NCI-H82 (cell line): Measurements from ENCODE around the gene MRPL21.

Experiments
- DNase-seq: peaks from one replicate; lab custom pipeline; 2025; lab: John Stamatoyannopoulos, UW

The MRPL21 gene

DNA sequence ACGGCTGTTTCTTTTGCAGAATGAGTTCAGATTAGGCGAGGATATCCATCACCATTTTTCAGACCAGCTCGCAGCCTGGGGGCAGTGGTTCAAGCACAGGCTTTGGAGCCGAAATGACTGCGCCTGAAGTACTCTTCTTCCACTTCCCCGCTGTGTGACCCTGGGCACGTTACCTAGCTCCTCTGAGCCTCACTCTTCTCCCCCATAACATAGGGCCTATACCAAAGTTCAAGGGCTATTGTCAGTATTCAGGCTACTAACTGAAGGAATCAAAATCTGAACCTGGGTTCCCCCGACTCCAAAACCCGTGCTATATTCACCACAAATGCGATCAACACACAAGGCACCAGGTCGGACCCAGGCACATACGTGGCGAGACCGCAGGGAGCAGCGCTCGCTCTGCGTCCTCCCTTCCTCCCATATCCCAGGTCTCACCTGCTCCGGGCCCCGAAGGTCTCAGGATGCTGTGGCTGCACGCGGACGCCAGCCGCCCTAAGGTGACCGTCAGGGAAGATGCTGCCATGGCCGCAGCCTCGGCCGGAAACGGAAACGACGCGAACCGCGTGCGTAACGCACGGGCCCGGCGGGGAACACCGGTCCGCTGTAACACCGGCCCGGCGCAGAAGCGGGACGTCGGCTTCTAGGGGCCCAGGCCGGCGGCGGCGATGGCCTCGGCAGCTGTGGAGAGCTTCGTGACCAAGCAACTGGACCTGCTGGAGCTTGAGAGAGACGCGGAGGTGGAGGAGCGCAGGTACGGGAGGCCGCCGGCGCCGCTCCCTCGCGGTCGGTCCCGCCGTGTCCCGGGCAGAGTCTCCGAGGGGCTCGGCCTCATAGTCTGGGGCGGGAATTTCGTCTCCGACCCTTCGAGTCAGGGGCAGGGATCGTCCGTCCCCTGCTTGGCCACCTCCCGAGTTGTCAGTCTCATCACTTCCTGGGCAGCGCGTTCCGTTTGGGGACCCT is at the start of gene MRPL21, which contains the start of gene IGHMBP2:
TSS of gene MRPL21 (minus strand) at position 545 of the 960 bp plus-strand sequence. CDS start at position 523, 22 bp downstream.
TSS of gene IGHMBP2 (plus strand) at position 604 of the 960 bp plus-strand sequence. CDS start at position 666, 62 bp downstream.
- DNase-seq = peak; percentile 80

GRCh38 chr11:68950762-68951161 is 47.1 kb upstream of the MRPL21 start:
- no peak for DNase-seq

DNA sequence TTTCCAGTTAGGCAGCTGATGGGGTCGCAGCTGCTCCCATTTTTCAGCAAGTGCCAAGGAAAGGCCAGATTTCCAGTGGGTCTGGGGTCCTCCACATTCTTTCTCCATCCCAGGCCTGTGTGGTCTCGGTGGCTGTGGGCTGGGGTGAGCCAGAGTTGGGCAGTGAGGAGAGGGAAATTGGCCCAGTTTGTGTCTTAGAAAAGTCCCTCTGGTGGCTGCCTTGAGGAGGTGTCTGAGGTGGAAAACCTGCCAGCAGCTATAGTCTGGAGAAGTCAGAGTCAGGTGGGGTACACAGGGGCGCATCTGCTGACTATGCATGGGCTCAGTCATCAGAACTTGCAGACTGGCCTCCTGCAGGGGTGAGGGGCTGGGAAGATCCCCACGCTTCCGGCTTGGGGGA is 46.6 kb upstream of the MRPL21 start:
- peak; percentile 40 for DNase-seq

DNA sequence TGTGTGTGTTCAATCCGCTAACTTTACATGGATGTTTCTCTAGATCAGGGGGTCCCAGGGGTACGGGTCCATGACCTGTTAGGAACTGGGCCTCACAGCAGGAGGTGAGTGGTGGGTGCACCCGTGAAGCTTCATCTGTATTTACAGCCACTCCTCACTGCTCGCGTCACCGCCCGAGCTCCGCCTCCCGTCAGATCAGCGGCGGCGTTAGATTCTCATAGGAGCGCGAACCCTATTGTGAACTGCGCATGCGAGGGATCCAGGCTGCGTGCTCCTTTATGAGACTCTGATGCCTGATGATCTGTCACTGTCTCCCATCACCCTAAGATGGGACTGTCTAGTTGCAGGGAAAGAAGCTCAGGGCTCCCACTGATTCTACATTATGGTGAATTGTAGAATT is 45.3 kb upstream of the MRPL21 start:
- no peak for DNase-seq

DNA sequence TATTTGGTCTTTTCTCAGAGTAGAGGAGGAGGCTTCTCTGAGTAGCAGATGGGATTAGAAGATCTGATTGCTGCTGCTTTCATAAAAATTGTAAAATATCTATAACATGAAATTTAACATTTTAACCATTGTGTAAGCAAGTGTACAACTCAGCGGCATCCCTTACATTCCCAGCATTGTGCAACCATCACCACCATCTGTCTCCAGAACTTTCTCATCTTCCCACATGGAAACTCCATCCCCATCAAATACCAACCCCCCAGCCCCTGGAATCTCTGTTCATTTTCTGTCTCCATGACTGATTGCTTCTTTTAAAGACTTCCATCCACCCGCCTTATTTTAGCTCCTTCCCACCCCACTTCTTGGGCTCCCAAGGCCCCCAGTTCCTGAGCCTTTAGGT is 44.9 kb upstream of the MRPL21 start:
- DNase-seq = no peak

- DNase-seq = no peak
These were observed 43.5 kb upstream of the MRPL21 start for GRCh38 chr11:68947151-68947550.

- no peak for DNase-seq
These were observed 42.9 kb upstream of the MRPL21 start for GRCh38 chr11:68946416-68947090.

GRCh38 chr11:68942751-68943271 is 39.2 kb upstream of the MRPL21 start:
- no peak for DNase-seq

DNA sequence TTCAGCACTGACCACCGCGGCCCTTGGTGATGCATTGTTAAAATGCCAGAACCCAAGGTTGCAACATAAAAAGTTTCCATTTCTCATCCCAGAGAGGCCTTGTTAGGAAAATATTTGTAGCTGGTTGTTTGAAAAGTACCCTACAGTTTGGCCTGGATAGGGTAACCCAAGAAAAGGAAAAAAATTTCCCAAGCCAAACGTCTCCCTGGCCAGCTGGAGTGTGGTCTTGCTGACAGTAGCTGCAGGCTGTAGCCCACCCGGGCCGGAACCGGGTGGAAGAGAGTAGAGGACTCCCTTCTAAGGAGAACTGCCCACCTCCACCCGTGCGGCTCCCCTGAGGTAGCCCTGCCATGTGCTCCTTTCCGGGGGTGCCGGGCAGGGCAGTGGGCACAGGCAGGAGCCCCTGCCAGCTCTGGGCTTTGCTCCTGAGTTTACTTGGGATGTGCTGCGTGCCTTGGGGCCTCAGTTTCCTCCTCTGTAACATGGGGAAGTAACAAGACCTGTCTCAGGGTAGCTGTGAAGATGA is 38.5 kb upstream of the MRPL21 start:
- no peak for DNase-seq

- DNase-seq = no peak
These were observed 37.9 kb upstream of the MRPL21 start for GRCh38 chr11:68941324-68942094.

DNA sequence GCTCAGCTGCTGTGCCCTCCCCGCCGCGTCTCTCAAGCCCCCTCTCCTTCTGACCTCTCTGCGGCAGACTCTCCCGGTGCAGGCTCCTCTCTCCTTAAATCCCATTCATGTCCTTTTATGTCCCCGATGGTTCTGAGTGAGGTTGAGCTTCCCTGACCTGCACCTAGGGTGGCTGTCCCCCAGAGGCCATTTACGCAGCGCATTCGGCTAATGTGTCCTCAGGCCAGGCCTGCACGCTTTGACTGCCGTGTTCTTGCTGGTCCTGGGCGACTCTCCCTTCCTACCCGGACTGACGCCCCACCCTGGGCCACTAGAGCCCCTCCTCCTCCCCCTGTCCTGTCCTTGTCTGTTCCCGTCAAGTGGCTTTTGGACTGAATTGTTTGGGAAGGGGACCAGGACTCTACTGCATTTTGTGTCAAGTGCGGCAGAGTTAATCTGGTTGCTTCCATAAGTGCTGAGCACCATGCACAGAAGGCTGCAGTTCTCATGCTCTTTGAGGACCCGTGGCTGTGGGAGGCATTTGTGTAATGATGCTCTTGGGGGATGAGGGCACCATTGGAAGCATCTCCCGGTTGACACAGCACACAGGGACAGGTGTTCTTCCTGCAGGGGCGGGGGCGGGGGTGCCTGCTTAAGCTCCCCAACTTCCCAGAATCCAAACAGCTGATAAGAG is 37.2 kb upstream of the MRPL21 start:
- DNase-seq = no peak

GRCh38 chr11:68939583-68940555 is 36.2 kb upstream of the MRPL21 start:
- DNase-seq = no peak

GRCh38 chr11:68938816-68939582 is 35.4 kb upstream of the MRPL21 start:
- DNase-seq = no peak

GRCh38 chr11:68938088-68938487 is 34.5 kb upstream of the MRPL21 start:
- no peak for DNase-seq

DNA sequence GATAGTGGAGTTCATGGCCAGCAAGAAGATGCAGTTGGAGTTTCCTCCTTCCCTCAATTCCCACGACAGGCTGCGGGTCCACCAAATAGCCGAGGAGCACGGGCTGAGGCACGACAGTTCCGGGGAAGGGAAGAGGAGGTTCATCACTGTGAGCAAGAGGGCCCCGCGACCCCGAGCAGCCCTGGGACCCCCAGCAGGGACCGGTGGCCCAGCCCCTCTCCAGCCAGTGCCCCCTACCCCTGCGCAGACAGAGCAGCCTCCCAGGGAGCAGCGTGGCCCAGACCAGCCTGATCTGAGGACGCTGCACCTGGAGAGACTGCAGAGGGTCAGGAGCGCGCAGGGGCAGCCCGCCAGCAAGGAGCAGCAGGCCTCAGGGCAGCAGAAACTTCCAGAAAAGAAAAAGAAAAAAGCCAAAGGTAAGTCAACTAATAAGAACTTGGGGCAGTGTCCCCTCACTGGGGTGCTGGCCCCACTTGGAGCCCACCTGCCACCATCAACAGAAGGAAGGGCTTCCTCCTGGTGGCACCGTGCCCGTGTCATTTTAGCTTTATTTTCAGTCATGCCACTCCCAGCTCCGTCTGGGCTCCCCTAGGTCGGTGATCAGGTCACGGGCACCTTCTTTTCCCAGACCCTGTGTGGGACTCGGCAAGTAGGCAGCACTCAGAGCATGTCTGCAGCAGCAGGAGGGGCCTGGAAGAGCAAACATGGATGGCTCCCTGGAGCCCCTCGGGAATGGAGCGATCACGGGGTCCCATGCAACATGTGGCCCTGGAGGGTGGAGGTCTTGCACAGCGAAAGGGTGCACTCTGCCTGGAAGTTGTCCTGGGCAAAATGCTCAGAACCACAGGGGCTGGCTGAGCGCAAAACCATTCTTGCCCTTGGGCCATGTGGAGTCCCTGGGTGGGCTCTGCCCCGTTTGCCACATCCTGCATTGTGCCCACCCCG is 33.3 kb upstream of the MRPL21 start:
- no peak for DNase-seq

GRCh38 chr11:68936358-68936636 is 32.7 kb upstream of the MRPL21 start:
- DNase-seq = no peak

DNA sequence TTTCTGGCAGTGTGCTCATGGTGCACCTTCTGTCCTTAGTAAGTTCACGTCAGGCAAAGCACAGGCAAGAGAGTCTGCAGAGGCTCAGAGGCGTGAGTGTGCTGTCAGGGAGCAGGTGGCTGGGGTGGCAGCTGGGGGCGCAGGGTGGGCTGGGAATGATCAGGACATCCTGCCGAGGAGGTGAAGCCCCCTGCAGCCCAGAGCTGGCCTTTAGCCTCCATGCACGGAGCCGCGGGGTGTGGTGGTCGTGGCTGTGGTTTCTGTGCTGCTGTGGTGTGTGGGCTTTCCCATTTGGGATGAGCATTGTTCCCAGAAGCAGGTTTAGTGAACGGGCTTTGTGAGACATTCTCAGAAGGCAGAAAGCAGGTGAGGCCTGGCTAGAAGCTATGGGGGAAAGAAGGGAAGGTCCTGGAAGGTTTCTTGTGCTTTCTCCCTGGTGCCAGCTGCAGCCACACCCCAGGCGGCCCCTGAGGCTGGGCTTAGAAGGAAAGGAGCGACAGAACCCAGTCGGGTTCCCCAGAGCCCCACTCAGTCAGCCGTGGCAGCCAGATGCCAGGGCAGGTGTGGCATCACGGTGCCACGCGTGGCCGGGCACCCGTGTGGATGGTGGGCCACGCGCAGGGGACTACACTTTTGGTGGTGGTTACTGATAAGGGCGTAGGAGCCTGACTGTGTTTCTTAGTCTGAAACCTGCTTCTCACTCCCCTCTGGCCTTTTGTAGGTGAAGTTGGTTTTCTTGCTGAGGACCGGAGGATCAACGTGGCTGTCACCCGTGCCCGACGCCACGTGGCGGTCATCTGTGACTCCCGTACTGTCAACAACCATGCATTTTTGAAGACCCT is 32.1 kb upstream of the MRPL21 start:
- no peak for DNase-seq
